Endothelial cell of umbilical vein (primary cell): ENCODE data around the gene PPFIA1.

Experiments used
- CTCF ChIP-seq, 2 donors: IDR thresholded peaks; 1 replicate in 1 of 2; 2 replicates in 1 of 2; pipeline ENCODE4 v1.5.1; 2011; ENCODE audit warnings: low read length in 2 of 2, mild to moderate bottlenecking in 2 of 2, moderate library complexity in 2 of 2, control low read depth in 1 of 2, inconsistent platforms in 1 of 2, low read depth in 1 of 2; ENCODE audit not compliant: insufficient read depth in 1 of 2; ENCODE audit errors: extremely low read depth in 1 of 2
- EZH2 ChIP-seq: IDR thresholded peaks from 2 replicates; pipeline ENCODE4 v1.6.1; 2012; ENCODE audit warnings: borderline replicate concordance, low read depth, mild to moderate bottlenecking, moderate library complexity, low read length, inconsistent platforms; ENCODE audit not compliant: severe bottlenecking
- FOS ChIP-seq: IDR thresholded peaks from 2 replicates; pipeline ENCODE4 v1.6.1; 2011; ENCODE audit warnings: mild to moderate bottlenecking, low read length, moderate library complexity, borderline replicate concordance; ENCODE audit not compliant: insufficient read depth
- GATA2 ChIP-seq: IDR thresholded peaks from 2 replicates; pipeline ENCODE4 v1.7.0; 2011; ENCODE audit warnings: low read depth, mild to moderate bottlenecking, moderate library complexity, mixed read lengths, low read length; ENCODE audit not compliant: insufficient read length, insufficient read depth
- JUN ChIP-seq: IDR thresholded peaks from 2 replicates; pipeline ENCODE4 v1.6.1; 2011; ENCODE audit warnings: borderline replicate concordance, low read depth; ENCODE audit not compliant: insufficient read length, insufficient read depth
- POLR2A ChIP-seq: IDR thresholded peaks from 2 replicates; pipeline ENCODE4 v1.6.1; 2012; ENCODE audit warnings: low read depth, mild to moderate bottlenecking, control low read depth, low read length
- POLR2AphosphoS5 ChIP-seq: IDR thresholded peaks from 2 replicates; pipeline ENCODE4 v1.6.1; 2012; ENCODE audit warnings: low read depth, mild to moderate bottlenecking, control low read depth, low read length, moderate library complexity; ENCODE audit not compliant: insufficient read depth
- TF ChIP-seq, protein P1 (sequence below): IDR thresholded peaks from 2 replicates; pipeline ENCODE4 v1.6.1; 2011; ENCODE audit not compliant: insufficient read depth, insufficient read length

GRCh38 chr11:70423523-70424505, 153.3 kb downstream of the PPFIA1 start:
- no peak for TF ChIP-seq EZH2
- TF ChIP-seq CTCF (IDR thresholded peaks at IDR 0.05; ENCODE audit: extremely low read depth in 1 of 2, insufficient read depth in 1 of 2, low read depth in 1 of 2, low read length in 2 of 2): no peak
- TF ChIP-seq POLR2AphosphoS5: no peak
- TF ChIP-seq POLR2A: no peak
- no peak for TF ChIP-seq FOS
- TF ChIP-seq, protein P1, sequence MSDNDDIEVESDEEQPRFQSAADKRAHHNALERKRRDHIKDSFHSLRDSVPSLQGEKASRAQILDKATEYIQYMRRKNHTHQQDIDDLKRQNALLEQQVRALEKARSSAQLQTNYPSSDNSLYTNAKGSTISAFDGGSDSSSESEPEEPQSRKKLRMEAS: no peak
- TF ChIP-seq JUN: no peak
- no peak for TF ChIP-seq GATA2
